ENCODE results near the gene MYBPH.
A peak's percentile ranks its signal among the peaks of the same experiment; 100 is the strongest.

The MYBPH gene

DNA sequence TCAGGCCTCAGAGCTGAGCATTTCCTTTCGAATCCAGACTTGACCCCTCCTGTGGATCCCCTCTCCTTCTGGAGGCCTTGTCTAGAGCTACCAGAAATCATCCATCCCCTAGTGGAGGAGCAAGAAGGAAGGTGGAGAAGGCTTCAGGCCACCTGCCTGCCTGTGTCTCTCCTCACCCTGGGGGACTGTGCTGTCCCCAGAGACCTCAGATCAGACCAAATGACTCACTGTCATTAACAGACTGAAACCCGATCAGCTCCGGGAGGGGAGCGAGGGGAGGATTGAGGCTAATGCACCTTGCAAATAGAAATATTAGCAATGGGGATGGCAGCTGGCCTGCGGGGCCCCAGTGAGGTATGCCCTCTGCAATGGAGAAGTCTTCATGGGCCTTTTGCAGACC, 2.1 kb downstream of the MYBPH start:
- no peaks in the 10 kb centered on the region for H3K27me3 ChIP-seq (ENCODE audit: insufficient read depth, low read length, poor library complexity)
- H3K56ac ChIP-seq (ENCODE audit: low read length), result no peak overlapping the region
- H2BK15ac ChIP-seq (replicated peaks; ENCODE audit: low read depth), result no peak overlapping the region
- no peaks in the 10 kb centered on the region for H3K36me3 ChIP-seq (ENCODE audit: control insufficient read depth, insufficient read depth, low read length)
- no CpG with 5 or more reads among the region's 5 CpGs for WGBS (ENCODE audit: extremely low coverage, insufficient coverage, low lambda C conversion rate)
- no peak overlapping the region for H3K18ac ChIP-seq (ENCODE audit: low read length)
- H3K9ac ChIP-seq (ENCODE audit: low read length), result no peak overlapping the region
- no peak overlapping the region for H3K27ac ChIP-seq (ENCODE audit: low read depth, low read length)
- peak; percentile 43 for DNase-seq
- H4K5ac ChIP-seq (ENCODE audit: low read length), result no peak overlapping the region
- H2AK5ac ChIP-seq (ENCODE audit: low read length), result no peak overlapping the region
- H2BK120ac ChIP-seq (ENCODE audit: low read depth, low read length), result no peak overlapping the region
- no peak overlapping the region for H4K8ac ChIP-seq (ENCODE audit: low read depth, low read length)
- peaks cover 11% of the 10 kb centered on the region for H3K4me1 ChIP-seq (ENCODE audit: control insufficient read depth, low read depth, low read length)
- no peaks in the 10 kb centered on the region for H3K79me1 ChIP-seq (ENCODE audit: low read length)
- no peak overlapping the region for H3K4me2 ChIP-seq (ENCODE audit: low read length)
- no peak overlapping the region for H2BK5ac ChIP-seq (ENCODE audit: low read length)
- H3K4me3 ChIP-seq (ENCODE audit: low read length), result no peak overlapping the region
- H3K79me2 ChIP-seq (ENCODE audit: control insufficient read depth, insufficient read depth, low read length), result no peaks in the 10 kb centered on the region
- H3K23ac ChIP-seq (ENCODE audit: low read length), result no peak overlapping the region
- H3K4ac ChIP-seq (ENCODE audit: low read depth, low read length), result no peak overlapping the region

DNA sequence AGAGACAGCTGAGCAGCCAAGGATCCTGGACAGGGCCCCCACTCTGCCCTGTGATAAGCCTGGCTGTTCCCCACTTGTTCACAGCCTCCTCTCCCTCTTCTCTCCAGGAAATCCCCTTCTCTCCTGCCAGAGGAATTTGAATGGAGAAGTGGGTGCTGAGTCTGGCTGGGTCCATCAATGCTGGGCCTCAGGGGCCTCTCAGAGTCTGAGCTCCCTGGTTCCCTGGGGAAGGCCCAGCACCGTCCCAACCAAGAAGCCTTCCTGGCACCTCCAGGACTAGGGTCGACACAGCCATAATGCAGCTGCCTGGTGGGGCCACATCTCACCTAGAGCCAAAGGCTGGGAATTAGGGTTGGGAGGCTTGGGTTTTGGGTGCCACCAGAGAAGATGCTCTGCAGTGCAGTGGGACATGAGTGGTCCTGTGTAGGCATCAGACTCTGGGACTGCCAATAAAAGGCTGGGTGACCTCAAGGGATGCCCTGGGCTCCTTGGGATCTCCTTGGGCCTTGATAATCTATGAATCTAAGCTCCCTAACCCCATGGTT, 2.5 kb downstream of the MYBPH start:
- Histone ChIP-seq H3K27ac (ENCODE audit: low read depth, low read length) (no peak overlapping the region), H3K79me2 (ENCODE audit: control insufficient read depth, insufficient read depth, low read length) (no peaks in the 10 kb centered on the region), H3K36me3 (ENCODE audit: control insufficient read depth, insufficient read depth, low read length) (no peaks in the 10 kb centered on the region), H2AK5ac (ENCODE audit: low read length) (no peak overlapping the region), H3K4me1 (ENCODE audit: control insufficient read depth, low read depth, low read length) (peaks cover 8% of the 10 kb centered on the region), H3K4me3 (ENCODE audit: low read length) (no peak overlapping the region), H3K56ac (ENCODE audit: low read length) (no peak overlapping the region), H4K5ac (ENCODE audit: low read length) (no peak overlapping the region), H3K18ac (ENCODE audit: low read length) (no peak overlapping the region), H2BK15ac (replicated peaks; ENCODE audit: low read depth) (no peak overlapping the region), H4K8ac (ENCODE audit: low read depth, low read length) (no peak overlapping the region), H2BK5ac (ENCODE audit: low read length) (no peak overlapping the region), H3K27me3 (ENCODE audit: insufficient read depth, low read length, poor library complexity) (no peaks in the 10 kb centered on the region), H2BK120ac (ENCODE audit: low read depth, low read length) (no peak overlapping the region), H3K79me1 (ENCODE audit: low read length) (no peaks in the 10 kb centered on the region), H3K23ac (ENCODE audit: low read length) (no peak overlapping the region), H3K4me2 (ENCODE audit: low read length) (no peak overlapping the region), H3K4ac (ENCODE audit: low read depth, low read length) (no peak overlapping the region), H3K9ac (ENCODE audit: low read length) (no peak overlapping the region)
- DNase-seq, result no peak
- WGBS (ENCODE audit: extremely low coverage, insufficient coverage, low lambda C conversion rate), result no CpG with 5 or more reads among the region's 2 CpGs

DNA sequence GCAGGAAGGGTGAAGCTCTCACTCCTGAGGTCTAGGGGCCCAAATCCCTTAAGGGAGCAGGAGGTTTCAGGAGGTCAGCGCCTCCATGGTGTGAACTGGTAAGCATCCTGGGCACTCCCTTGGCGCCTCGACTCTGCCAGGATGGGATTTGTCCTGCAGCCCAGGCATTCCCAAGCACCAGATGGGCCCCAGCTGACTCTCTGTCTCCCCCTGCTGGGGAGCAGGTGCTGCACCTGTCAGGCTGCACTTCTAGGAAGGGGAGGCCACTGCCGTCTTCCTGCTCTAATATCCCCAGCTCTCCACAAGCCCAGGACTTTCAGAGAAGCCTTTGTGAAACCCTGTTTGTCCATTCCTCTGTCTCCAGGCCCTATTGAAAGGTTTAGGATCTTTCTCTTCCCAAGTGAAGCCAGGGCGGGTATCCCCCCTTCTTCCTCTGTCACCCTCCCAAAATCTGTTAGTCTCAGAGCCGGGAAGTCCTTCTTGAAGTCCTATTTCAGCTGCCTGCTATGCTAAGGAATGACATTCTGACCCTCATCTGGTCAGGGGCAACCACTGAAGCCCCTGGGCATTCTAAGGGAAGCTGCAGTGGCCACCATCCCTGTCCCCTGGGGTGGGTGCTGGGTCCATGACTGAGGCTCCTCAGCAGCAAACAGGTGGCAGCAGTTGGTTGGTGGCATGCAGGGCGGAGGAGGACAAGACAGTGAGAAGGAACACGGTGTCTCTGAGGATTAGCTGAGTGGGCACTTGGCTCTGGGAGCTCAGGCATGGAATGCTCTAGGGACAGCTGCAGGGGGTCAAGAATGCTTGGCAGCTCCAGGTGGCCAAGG, 3.2 kb downstream of the MYBPH start:
- Histone ChIP-seq H3K18ac (ENCODE audit: low read length) (no peak overlapping the region), H3K79me1 (ENCODE audit: low read length) (no peaks in the 10 kb centered on the region), H4K8ac (ENCODE audit: low read depth, low read length) (no peak overlapping the region), H3K56ac (ENCODE audit: low read length) (no peak overlapping the region), H3K4me1 (ENCODE audit: control insufficient read depth, low read depth, low read length) (peaks cover 5% of the 10 kb centered on the region), H2BK5ac (ENCODE audit: low read length) (no peak overlapping the region), H3K27ac (ENCODE audit: low read depth, low read length) (no peak overlapping the region), H3K4ac (ENCODE audit: low read depth, low read length) (no peak overlapping the region), H3K79me2 (ENCODE audit: control insufficient read depth, insufficient read depth, low read length) (no peaks in the 10 kb centered on the region), H2BK120ac (ENCODE audit: low read depth, low read length) (no peak overlapping the region), H3K4me2 (ENCODE audit: low read length) (no peak overlapping the region), H2AK5ac (ENCODE audit: low read length) (no peak overlapping the region), H2BK15ac (replicated peaks; ENCODE audit: low read depth) (no peak overlapping the region), H3K23ac (ENCODE audit: low read length) (no peak overlapping the region), H3K36me3 (ENCODE audit: control insufficient read depth, insufficient read depth, low read length) (no peaks in the 10 kb centered on the region), H3K27me3 (ENCODE audit: insufficient read depth, low read length, poor library complexity) (no peaks in the 10 kb centered on the region), H3K4me3 (ENCODE audit: low read length) (no peak overlapping the region), H4K5ac (ENCODE audit: low read length) (no peak overlapping the region), H3K9ac (ENCODE audit: low read length) (no peak overlapping the region)
- DNase-seq, result peak; percentile 86
- no CpG with 5 or more reads among the region's 8 CpGs for WGBS (ENCODE audit: extremely low coverage, insufficient coverage, low lambda C conversion rate)

DNA sequence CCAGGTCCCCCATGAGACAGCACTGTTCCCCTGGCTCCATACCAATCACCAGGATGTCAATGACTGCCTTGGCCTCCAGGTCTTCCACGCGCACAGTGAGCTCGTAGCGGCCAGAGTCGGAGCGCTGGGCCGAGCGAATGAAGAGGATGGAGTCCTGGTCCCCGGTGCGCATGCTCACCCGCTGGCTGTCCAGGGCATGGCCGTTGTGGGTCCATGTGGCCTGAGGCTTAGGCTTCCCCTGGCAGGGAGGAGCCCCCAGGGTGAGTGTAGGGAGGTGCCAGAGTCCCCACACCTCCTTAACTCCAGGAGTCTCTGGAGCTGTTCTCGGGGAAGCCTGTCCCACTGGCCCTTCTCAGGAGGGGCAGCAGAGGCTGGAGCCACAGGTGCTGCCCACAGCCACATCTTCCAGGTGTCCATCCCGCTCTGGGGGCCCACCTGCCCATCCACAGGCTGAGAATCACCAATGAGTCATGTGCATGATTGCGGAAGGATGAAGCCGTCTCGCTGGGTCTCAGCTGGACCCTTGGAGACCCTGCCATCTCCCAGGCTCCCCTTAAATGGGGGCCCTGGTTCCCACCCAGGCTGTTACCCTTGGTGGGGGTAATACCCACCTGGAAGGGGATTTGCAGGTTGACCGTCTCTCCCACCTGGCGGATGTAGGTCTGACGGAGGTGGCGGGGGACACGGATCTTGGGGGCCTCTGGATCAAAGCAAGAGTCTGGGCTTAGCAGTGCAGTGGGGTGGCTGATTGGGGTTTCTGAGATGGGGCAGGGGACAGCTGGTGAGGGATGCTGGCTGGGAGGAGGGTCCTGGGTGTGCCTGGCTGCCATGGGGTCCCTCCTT, 4.1 kb downstream of the MYBPH start:
- H3K27ac ChIP-seq (ENCODE audit: low read depth, low read length), result no peak overlapping the region
- no peak overlapping the region for H3K4me3 ChIP-seq (ENCODE audit: low read length)
- no peaks in the 10 kb centered on the region for H3K79me2 ChIP-seq (ENCODE audit: control insufficient read depth, insufficient read depth, low read length)
- H3K4me2 ChIP-seq (ENCODE audit: low read length), result no peak overlapping the region
- no peak overlapping the region for H3K9ac ChIP-seq (ENCODE audit: low read length)
- no peak overlapping the region for H2BK120ac ChIP-seq (ENCODE audit: low read depth, low read length)
- DNase-seq, result no peak
- H3K79me1 ChIP-seq (ENCODE audit: low read length), result no peaks in the 10 kb centered on the region
- no peak overlapping the region for H2BK15ac ChIP-seq (replicated peaks; ENCODE audit: low read depth)
- H3K4me1 ChIP-seq (ENCODE audit: control insufficient read depth, low read depth, low read length), result peaks cover 2% of the 10 kb centered on the region
- H4K5ac ChIP-seq (ENCODE audit: low read length), result no peak overlapping the region
- no peak overlapping the region for H3K4ac ChIP-seq (ENCODE audit: low read depth, low read length)
- H2BK5ac ChIP-seq (ENCODE audit: low read length), result no peak overlapping the region
- WGBS (ENCODE audit: extremely low coverage, insufficient coverage, low lambda C conversion rate), result no CpG with 5 or more reads among the region's 22 CpGs
- no peak overlapping the region for H2AK5ac ChIP-seq (ENCODE audit: low read length)
- no peak overlapping the region for H3K23ac ChIP-seq (ENCODE audit: low read length)
- H3K27me3 ChIP-seq (ENCODE audit: insufficient read depth, low read length, poor library complexity), result no peaks in the 10 kb centered on the region
- no peak overlapping the region for H4K8ac ChIP-seq (ENCODE audit: low read depth, low read length)
- no peak overlapping the region for H3K18ac ChIP-seq (ENCODE audit: low read length)
- no peaks in the 10 kb centered on the region for H3K36me3 ChIP-seq (ENCODE audit: control insufficient read depth, insufficient read depth, low read length)
- H3K56ac ChIP-seq (ENCODE audit: low read length), result no peak overlapping the region

DNA sequence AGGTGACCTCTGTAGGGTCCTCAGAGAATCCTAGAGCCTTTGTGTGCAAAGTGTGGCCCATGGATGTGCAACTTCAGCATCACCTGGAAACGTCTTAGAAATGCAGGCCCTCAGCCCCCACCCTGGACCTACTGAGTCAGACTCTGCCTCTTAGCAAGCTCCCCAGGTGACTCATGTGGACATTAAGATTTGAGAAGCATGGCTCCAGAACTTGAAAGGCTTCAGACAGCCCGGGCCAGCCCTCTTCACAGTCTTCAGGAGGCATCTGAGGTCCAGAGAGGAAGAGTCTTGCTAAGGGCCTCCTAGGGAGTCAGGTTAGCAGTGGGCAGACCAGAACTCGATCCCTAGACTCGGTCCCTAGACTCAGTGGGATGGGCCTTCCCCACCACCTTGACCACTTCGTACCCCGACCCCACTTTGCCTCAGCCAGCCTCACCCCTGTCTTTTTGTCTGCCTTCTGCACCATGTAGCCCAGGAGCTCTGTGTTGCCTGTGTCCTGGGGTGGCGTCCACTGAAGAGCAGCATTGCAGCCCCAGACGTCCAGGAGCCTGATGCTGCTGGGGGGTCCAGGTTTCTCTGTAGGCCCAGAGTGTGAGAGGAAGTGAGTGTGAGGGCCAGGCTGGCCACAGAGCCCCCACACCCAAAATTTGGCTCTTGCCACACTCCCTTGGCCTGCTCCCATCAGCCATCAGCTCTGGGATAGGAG, 4.8 kb downstream of the MYBPH start:
- no peak overlapping the region for H2AK5ac ChIP-seq (ENCODE audit: low read length)

More for the DNA sequence above, 4.8 kb downstream of the MYBPH start:
- Histone ChIP-seq H3K23ac (ENCODE audit: low read length) (no peak overlapping the region), H4K5ac (ENCODE audit: low read length) (no peak overlapping the region), H3K79me2 (ENCODE audit: control insufficient read depth, insufficient read depth, low read length) (no peaks in the 10 kb centered on the region), H3K4me2 (ENCODE audit: low read length) (no peak overlapping the region), H3K27me3 (ENCODE audit: insufficient read depth, low read length, poor library complexity) (no peaks in the 10 kb centered on the region), H3K56ac (ENCODE audit: low read length) (no peak overlapping the region), H2BK5ac (ENCODE audit: low read length) (peak overlapping the region; percentile 42), H4K8ac (ENCODE audit: low read depth, low read length) (no peak overlapping the region), H3K79me1 (ENCODE audit: low read length) (no peaks in the 10 kb centered on the region), H3K27ac (ENCODE audit: low read depth, low read length) (no peak overlapping the region), H3K18ac (ENCODE audit: low read length) (no peak overlapping the region), H3K9ac (ENCODE audit: low read length) (no peak overlapping the region), H3K4me3 (ENCODE audit: low read length) (no peak overlapping the region), H2BK15ac (replicated peaks; ENCODE audit: low read depth) (no peak overlapping the region), H2BK120ac (ENCODE audit: low read depth, low read length) (no peak overlapping the region), H3K4ac (ENCODE audit: low read depth, low read length) (no peak overlapping the region), H3K4me1 (ENCODE audit: control insufficient read depth, low read depth, low read length) (peaks cover 2% of the 10 kb centered on the region), H3K36me3 (ENCODE audit: control insufficient read depth, insufficient read depth, low read length) (no peaks in the 10 kb centered on the region)
- no peak for DNase-seq
- no CpG with 5 or more reads among the region's 8 CpGs for WGBS (ENCODE audit: extremely low coverage, insufficient coverage, low lambda C conversion rate)
